ENCODE results near the gene RS1.

RS1 gene

GRCh38 chrX:18664947-18665346 is 7.0 kb downstream of the RS1 start:
- Histone ChIP-seq H3K4me2 (ENCODE audit: low read length) (no peak overlapping the region), H3K9ac (ENCODE audit: low read length) (no peak overlapping the region), H3K27ac (ENCODE audit: low read depth, low read length, poor library complexity, severe bottlenecking) (no peak overlapping the region), H4K20me1 (ENCODE audit: insufficient read depth, low read length) (no peaks in the 10 kb centered on the region), H3K4me3 (ENCODE audit: low read depth, low read length, poor library complexity, severe bottlenecking) (no peak overlapping the region), H3K9me3 (ENCODE audit: low read length) (no peaks in the 10 kb centered on the region), H2AFZ (ENCODE audit: low read length) (no peak overlapping the region), H3K27me3 (ENCODE audit: insufficient read depth, low read length) (no peaks in the 10 kb centered on the region), H3F3A (ENCODE audit: insufficient read depth, low read length) (no peaks in the 10 kb centered on the region), H3K4me1 (ENCODE audit: insufficient read depth, low read length, severe bottlenecking) (no peaks in the 10 kb centered on the region), H3K9me2 (ENCODE audit: low read depth, low read length) (no peaks in the 10 kb centered on the region), H3K79me2 (ENCODE audit: insufficient read depth, low read length) (no peaks in the 10 kb centered on the region), H3K36me3 (ENCODE audit: insufficient read depth, low read length) (no peaks in the 10 kb centered on the region)
- TF ChIP-seq EZH2 (IDR thresholded peaks at IDR 0.05; ENCODE audit: borderline replicate concordance, low read length) (no peak), CTCF (IDR thresholded peaks at IDR 0.05; ENCODE audit: low read length) (no peak)

- Histone ChIP-seq H3K36me3 (ENCODE audit: insufficient read depth, low read length) (no peaks in the 10 kb centered on the region), H3K9ac (ENCODE audit: low read length) (no peak overlapping the region), H3K9me2 (ENCODE audit: low read depth, low read length) (no peaks in the 10 kb centered on the region), H3K9me3 (ENCODE audit: low read length) (no peaks in the 10 kb centered on the region), H3K4me2 (ENCODE audit: low read length) (no peak overlapping the region), H3K27ac (ENCODE audit: low read depth, low read length, poor library complexity, severe bottlenecking) (no peak overlapping the region), H3F3A (ENCODE audit: insufficient read depth, low read length) (no peaks in the 10 kb centered on the region), H3K79me2 (ENCODE audit: insufficient read depth, low read length) (no peaks in the 10 kb centered on the region), H2AFZ (ENCODE audit: low read length) (no peak overlapping the region), H3K4me3 (ENCODE audit: low read depth, low read length, poor library complexity, severe bottlenecking) (no peak overlapping the region), H3K4me1 (ENCODE audit: insufficient read depth, low read length, severe bottlenecking) (no peaks in the 10 kb centered on the region), H4K20me1 (ENCODE audit: insufficient read depth, low read length) (no peaks in the 10 kb centered on the region), H3K27me3 (ENCODE audit: insufficient read depth, low read length) (no peaks in the 10 kb centered on the region)
- TF ChIP-seq EZH2 (IDR thresholded peaks at IDR 0.05; ENCODE audit: borderline replicate concordance, low read length) (no peak), CTCF (IDR thresholded peaks at IDR 0.05; ENCODE audit: low read length) (no peak)
These were observed 10.6 kb downstream of the RS1 start for GRCh38 chrX:18661273-18661672.

GRCh38 chrX:18654875-18655836 is 16.8 kb downstream of the RS1 start:
- Histone ChIP-seq H3K27me3 (ENCODE audit: insufficient read depth, low read length) (no peaks in the 10 kb centered on the region), H3K9ac (ENCODE audit: low read length) (no peak overlapping the region), H3K9me2 (ENCODE audit: low read depth, low read length) (no peaks in the 10 kb centered on the region), H3K4me2 (ENCODE audit: low read length) (no peak overlapping the region), H2AFZ (ENCODE audit: low read length) (no peak overlapping the region), H3K4me1 (ENCODE audit: insufficient read depth, low read length, severe bottlenecking) (no peaks in the 10 kb centered on the region), H3K36me3 (ENCODE audit: insufficient read depth, low read length) (no peaks in the 10 kb centered on the region), H3K4me3 (ENCODE audit: low read depth, low read length, poor library complexity, severe bottlenecking) (no peak overlapping the region), H3F3A (ENCODE audit: insufficient read depth, low read length) (no peaks in the 10 kb centered on the region), H3K9me3 (ENCODE audit: low read length) (no peaks in the 10 kb centered on the region), H3K27ac (ENCODE audit: low read depth, low read length, poor library complexity, severe bottlenecking) (no peak overlapping the region), H4K20me1 (ENCODE audit: insufficient read depth, low read length) (no peaks in the 10 kb centered on the region), H3K79me2 (ENCODE audit: insufficient read depth, low read length) (no peaks in the 10 kb centered on the region)
- no peak for TF ChIP-seq CTCF (IDR thresholded peaks at IDR 0.05; ENCODE audit: low read length)
- TF ChIP-seq EZH2 (IDR thresholded peaks at IDR 0.05; ENCODE audit: borderline replicate concordance, low read length): no peak

All from OCI-LY1 (cell line).